Cortex of kidney (tissue), 1 donor: Measurements from ENCODE around the gene RTP2.
"Not testable (repeated sequence)": the region's sequence is repeated elsewhere in the genome, so short reads cannot be mapped to it uniquely, and the experiment has no call there.

Experiments
- DNase-seq: peaks from one replicate; lab custom pipeline; 2025; lab: John Stamatoyannopoulos, UW

Gene RTP2

GRCh38 chr3:187713504-187713903 is 11.1 kb upstream of the RTP2 start:
- DNase-seq, result no peak

- DNase-seq, result no peak
These were observed 6.8 kb upstream of the RTP2 start for GRCh38 chr3:187709155-187709554.

GRCh38 chr3:187708696-187709095 is 6.3 kb upstream of the RTP2 start:
- no peak for DNase-seq

GRCh38 chr3:187706971-187707370 is 4.6 kb upstream of the RTP2 start:
- DNase-seq, result no peak

- no peak for DNase-seq
These were observed 2.8 kb upstream of the RTP2 start for GRCh38 chr3:187705164-187705563.

GRCh38 chr3:187700249-187700648 is 2.1 kb downstream of the RTP2 start:
- DNase-seq, result no peak

GRCh38 chr3:187698499-187699399 is 3.6 kb downstream of the RTP2 start:
- DNase-seq, result no peak

GRCh38 chr3:187696021-187696420 is 6.3 kb downstream of the RTP2 start:
- DNase-seq, result no peak

GRCh38 chr3:187695449-187695848 is 6.9 kb downstream of the RTP2 start:
- DNase-seq, result no peak

GRCh38 chr3:187694801-187695200 is 7.6 kb downstream of the RTP2 start:
- DNase-seq, result no peak

- DNase-seq, result no peak
These were observed 8.9 kb downstream of the RTP2 start for GRCh38 chr3:187693431-187693830.

GRCh38 chr3:187689984-187690383 is 12.4 kb downstream of the RTP2 start:
- no peak for DNase-seq

- no peak for DNase-seq
These were observed 15.6 kb downstream of the RTP2 start for GRCh38 chr3:187686621-187687273.

GRCh38 chr3:187685948-187686347 is 16.4 kb downstream of the RTP2 start:
- no peak for DNase-seq

GRCh38 chr3:187684880-187685279 is 17.5 kb downstream of the RTP2 start:
- no peak for DNase-seq

- DNase-seq, result no peak
These were observed 17.9 kb downstream of the RTP2 start for GRCh38 chr3:187684444-187684843.

GRCh38 chr3:187681756-187682155 is 20.6 kb downstream of the RTP2 start:
- DNase-seq, result not testable (repeated sequence)

- DNase-seq, result no peak
These were observed 22.5 kb downstream of the RTP2 start for GRCh38 chr3:187679638-187680396.

GRCh38 chr3:187678726-187679268 is 23.6 kb downstream of the RTP2 start:
- no peak for DNase-seq

GRCh38 chr3:187677604-187678003 is 24.8 kb downstream of the RTP2 start:
- no peak for DNase-seq

- no peak for DNase-seq
These were observed 29.3 kb downstream of the RTP2 start for GRCh38 chr3:187673012-187673411.
